Stimulated activated CD8-positive, alpha-beta memory T cell treated with anti-CD3 and anti-CD28 coated beads, Interleukin-7, amount 100 ng/mL, for 1 hour (primary cell): ENCODE results near the gene BORCS8.
A peak's percentile ranks its signal among the peaks of the same experiment; 100 is the strongest.

ENCODE experiments used
- DNase-seq, 2 donors: peaks; one replicate each; pipeline ENCODE4 v3.0.0-alpha.2; 2020; ENCODE audit warnings: low read depth in 2 of 2

BORCS8 gene

DNA sequence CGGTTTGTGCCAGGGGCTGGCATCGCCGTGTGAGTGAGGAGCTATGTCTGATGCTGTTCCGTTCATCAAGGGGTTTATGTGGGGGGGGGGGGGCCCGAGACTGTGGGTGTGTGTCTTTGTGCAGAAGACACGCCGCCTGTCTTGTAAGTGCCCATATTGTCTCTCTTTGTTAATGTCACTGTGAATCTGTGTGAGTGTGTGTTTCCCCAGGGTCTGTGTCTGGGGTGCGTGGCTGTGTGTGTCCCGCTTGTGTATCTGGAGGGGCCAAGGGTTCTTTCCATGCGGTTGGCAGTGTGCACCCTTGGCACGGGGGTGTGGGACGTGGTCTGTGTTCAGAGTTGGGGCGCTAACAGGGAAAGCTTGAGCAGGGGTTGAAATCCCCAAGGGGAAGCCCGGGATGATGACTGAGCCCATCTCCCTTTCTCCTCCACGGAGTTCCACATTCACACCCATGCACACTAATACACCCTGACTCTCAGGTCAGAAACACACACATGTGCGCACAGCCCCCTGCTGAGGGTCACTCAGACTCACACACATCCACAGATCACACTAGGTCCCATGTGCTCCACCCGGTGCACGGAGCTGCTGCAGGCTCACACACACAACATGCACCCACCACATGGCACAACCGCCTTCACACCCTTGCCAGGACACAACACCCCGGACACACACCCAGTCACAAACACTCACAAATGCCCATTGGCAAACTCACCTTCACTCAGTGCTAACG lies 21.6 kb upstream of the BORCS8 start:
- no peak for DNase-seq

DNA sequence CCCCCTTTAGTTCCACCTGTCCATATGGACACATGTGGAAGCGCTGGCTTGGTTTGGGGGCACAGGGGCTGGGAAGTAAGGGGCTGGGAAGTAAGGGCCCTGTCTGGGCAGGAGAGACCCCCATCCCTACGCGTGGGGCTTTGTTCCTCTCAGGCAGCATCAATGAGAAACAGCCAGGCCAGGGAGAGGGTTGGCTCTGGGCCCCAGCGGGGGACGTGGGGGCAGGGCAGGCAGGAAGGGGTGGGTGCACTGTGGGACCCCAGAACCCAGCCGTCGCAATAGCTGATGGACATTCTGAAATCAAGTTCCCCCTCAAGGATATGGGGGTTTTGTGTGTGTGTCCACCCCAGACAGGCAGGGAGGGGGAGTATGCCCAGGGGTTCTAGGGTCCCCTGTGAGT lies 21.0 kb upstream of the BORCS8 start:
- DNase-seq: no peak

DNA sequence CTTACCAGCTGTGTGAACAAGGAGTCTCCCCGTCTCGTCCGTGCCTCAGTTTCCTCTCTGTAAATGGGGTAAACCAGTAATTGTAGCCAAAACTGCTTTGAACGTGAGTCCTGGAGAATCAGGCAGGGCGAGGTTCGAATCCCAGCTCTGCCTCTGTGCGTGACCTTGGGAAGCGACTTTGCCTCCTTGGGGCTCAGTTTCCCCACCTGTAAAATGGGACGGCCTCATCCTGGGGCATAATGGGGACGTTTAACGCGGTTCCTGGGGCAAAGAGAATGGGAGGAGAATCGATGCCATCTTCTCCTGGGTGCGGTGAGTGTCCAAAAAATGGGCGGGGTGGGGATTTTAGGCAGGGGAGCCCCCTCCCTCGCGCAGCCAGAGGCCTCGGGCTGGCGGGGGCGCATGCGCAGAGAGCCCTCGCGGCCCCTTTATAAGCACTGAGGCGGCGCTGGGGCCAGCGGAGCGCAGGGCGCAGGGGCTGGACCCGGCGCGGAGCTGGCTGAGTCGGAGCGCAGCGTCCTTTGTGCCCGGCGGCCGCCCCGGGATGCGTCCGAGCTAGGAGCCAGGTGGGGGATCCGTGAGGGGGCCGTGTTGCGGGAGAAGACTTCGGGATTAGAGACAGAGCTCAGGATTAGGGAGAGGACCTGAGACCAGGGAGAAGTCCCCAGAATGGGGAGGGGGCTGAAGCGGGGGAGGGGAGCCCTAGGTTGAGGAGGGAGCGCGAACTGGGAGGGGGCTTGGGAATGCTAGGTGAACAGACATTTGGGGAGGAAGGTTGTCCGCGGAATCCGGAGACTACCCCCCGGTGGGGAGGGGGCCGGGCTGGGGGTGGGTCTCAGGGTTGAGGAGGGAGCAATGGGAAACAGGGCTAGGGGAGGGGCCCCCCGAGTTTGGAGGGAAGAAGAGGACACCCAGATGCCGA lies 19.8 kb upstream of the BORCS8 start, which contains the start of gene NCAN:
Gene NCAN (plus strand): TSS at position 460 of the 922 bp plus-strand sequence. CDS start 4,996 bp downstream, outside the sequence.
- DNase-seq: no peak

DNA sequence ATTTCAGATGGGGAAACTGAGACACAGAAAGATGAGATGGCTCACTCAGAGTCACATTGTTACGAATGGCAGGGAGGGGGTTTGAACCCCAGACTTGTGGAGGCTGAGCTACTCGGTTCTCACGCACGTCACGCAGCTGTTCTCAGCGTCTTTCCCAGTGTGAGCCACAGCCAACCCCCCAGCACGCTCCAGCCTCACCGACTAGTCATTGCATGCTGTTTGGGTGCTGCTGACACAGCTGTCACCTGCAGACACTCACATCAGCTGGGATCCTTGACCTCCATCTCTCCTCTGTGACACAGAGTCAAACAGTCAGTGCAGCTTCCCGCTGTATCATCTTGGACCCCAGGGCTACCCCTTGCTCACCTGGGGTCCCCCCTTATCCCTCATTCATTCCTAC lies 17.4 kb upstream of the BORCS8 start:
- no peak for DNase-seq

DNA sequence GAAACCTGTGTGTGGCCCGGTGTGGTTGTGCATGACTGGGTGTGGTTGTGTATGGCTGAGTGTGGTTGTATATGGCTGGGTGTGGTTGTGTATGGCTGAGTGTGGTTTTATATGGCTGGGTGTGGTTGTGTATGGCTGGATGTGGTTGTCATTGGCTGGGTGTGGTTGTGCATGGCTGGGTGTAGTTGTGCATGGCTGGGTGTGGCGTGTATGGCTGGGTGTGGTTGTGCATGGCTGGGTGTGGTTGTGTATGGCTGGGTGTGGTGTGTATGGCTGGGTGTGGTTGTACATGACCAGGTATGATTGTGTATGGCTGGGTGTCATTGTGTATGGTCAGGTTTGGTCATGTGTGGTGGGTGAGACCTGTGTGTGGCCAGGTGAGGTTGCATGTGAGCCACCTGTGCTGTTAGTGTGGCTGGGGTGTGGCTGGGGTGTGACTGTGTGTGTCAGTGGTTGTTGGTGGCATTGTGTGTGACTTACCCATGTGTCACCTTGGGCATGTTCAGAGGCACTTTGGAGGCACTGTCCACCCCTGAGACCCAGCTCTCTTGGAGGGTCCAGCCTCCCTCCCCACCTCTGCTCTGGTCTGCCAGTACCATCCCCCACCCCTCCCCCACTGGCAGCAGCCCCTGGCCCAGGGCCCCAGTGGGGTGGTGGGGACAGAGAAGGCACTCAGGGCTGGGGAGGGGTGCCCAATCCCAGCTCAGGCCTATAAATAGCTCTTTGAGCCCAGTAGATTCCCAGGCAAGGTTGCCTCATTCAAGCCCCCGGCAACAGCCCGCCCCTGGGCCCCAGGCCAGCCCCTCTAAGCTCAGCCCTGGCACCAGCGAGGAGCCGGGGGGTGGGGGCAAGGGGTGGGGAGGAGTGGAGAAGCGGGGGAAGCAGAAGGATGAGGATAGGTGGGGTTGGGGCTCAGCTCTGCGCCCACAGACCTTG lies 16.0 kb upstream of the BORCS8 start:
- DNase-seq: no peak

DNA sequence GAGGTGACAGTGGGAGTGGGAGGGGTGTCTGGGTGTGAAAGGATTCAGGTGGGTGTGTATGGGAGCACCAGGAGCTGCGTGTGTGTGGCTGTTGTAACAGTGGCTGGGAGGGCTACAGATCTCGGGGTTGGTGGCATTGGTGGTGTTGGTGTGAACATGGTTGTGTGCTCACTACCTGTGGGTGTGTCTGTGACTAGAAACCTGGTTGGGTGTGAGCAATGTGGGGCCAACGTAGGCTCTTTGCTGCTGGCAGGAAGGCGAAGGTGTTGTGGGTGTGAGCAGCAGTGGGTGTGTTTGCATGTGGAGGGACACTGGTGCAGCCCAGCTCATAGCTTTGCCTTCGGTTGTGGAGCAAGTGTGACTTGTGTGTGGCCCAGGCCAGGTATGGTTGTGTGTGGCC lies 15.0 kb upstream of the BORCS8 start:
- no peak for DNase-seq

DNA sequence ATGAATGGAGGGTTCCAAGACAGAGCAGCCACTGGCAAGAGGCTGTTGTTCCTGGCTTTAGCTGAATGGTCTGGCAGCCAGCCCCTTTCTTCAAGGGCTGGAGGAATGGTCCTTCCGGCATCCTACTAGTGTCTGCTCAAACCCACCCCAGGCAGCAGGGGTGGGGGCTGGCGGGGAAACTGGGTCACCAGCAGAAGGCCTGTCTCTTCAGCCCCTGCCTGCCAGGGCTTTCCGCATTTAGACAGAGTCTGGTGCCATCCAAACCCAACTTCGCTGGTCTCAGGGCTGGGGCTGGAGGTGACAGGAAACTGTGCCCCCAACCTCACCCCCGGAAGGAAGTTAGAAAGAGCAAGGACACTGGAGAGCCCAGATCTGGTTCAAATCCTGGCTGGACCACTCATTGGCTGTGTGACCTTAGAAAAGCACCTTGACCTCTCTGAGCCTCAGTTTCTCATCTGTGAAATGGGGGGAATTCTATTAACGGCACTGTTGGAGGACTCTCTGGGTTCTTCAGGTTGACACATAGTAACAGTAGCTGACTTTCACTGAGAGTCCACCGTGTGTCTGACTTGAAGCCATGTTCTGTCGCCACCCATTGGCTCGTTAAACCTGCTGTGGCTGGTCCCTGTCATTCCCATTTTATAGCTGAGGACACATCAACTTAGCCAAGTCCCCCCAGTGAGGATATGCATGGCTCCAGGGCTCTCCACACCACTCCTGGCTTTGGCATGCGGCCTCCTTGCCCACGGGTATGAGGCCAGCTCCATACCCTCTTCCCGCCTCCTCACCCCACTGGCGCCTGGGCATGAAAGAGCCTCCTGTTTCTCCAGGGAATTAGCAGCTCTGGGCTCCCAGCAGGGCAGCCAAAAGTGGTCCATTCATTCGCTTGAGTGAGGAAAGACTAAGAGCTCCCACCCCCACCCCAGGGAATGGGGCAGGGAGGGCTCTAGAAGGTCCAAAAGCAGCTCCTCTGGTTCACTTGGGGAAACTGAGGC lies 13.8 kb upstream of the BORCS8 start:
- DNase-seq: no peak

DNA sequence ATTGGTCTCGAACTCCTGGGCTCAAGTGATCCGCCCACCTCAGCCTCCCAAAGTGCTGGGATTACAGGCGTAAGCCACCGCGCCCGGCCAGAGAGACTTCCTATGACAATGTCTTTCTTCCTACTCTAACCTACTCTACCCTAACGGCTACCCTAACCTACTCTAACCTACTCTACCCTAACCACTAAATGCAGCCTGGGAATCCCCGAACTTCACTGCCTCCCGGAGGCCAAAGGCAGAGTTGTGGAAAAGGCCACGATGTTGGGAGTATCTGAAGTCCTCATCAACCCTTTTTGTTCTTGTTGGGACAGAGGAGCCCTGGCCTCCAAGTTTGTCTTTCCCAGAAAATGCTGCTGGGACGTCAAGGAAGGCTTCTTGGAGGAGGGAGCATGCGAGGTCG lies 12.2 kb upstream of the BORCS8 start:
- no peak for DNase-seq

DNA sequence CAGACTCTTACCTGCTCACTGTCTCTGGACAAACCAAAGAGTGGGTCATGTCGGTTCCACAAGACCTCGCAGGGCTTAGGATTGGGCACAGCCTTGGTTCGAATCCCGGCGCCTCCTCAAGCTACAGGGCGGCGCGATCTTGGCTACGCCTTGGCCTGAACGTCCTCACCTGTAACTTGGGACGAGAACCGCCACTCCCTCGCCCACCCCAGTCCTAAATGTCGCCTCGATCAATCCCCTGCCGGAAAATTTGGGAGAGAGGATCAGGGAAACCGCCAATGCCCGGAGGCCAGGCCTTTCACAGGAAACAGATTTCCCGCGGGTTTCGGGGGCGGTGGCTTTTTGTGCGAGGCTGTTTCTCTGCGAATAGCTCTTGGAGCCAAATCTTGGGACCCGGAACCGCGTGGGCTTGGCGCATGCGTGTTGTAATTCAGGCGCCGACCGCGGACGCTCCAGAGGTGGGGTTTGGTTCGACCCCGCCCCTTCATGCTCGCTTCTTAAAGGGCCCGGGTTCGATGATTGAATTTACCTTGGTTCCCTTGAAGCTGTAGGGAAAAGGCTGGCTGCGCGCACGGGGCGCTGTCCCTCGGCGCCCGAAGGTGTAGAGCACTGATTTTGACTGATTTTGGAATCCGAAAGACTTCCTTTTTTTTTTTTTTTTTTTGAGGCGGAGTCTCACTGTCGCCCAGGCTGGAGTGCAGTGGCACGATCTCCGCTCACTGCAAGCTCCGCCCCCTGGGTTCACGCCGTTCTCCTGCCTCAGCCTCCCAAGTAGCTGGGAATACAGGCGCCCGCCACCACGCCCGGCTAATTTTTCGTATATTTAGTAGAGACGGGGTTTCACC lies 11.3 kb upstream of the BORCS8 start, which contains the start of gene NR2C2AP:
Gene NR2C2AP (minus strand): TSS at position 403 of the 845 bp plus-strand sequence. CDS start 354 bp downstream, at position 49.
- DNase-seq: peak; percentile 83 to 90

DNA sequence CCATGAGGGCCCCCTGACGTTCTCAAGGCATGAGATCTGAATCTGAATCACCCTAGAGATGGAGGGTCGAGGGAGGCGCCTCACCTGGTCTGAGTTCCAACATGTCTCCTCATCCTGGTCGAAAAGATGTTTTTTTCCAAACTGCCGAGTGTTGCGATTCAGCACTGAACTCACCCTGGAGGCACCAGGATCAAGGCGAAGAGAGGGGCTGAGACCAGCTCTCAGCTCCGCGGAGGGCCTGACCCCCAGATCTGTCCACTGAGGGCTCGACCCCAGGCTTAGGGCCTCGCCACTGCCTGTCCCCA lies 10.7 kb upstream of the BORCS8 start:
- DNase-seq: no peak

DNA sequence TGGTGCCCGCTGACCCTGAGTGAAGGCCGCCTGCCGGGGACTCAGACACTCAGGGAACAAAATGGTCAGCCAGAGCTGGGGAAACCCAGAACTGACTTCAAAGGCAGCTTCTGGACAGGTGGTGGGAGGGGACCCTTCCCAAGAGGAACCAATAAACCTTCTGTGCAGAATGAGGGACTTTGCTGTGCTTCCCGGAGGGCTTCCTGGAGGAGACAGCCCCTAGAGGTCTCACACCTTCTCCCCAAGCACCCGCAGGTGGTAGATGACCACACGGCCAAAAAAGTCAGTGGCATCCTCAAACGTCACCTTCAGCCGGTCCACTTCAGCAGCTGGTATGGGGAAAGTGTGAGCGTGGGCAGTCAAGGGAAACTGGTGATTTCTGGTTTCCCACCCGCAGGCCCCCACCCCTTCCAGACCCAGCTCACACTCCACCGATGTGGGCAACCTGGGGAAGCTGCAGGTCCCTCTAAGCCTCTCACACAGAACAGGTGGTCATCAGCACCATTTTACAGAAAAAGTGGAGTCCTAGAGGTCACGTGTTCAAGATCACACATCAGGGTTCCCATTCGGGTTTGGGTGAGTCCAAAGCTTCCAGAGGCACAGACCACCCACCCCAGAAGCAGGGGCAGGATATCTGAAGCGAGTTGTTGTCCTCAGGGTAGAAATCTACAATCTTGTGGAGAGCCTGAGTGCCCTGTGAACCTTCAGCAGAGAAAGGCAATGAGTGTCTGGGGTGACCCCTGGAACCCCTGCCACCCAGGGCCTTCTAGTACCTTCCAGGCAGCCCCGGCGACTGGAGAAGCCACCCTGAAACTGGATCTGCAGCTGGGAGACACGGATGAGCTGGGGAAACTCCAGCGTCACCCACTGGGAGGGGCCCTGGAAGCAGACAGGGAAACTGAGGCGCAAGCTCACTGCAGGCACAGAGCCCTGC lies 10.0 kb upstream of the BORCS8 start:
- no peak for DNase-seq

DNA sequence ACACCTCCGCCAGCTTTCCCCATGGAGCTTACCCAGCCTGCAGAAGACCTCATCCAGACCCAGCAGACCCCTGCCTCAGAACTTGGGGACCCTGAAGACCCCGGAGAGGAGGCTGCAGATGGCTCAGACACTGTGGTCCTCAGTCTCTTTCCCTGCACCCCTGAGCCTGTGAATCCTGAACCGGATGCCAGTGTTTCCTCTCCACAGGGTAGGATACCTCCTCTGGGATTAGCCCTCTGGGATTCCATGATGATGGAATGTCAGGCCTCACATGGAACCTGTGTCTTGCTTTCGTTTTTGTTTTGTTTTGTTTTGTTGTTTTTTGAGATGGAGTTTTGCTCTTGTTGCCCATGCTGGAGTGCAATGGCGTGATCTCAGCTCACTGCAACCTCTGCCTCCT lies 2.0 kb upstream of the BORCS8 start:
- no peak for DNase-seq

DNA sequence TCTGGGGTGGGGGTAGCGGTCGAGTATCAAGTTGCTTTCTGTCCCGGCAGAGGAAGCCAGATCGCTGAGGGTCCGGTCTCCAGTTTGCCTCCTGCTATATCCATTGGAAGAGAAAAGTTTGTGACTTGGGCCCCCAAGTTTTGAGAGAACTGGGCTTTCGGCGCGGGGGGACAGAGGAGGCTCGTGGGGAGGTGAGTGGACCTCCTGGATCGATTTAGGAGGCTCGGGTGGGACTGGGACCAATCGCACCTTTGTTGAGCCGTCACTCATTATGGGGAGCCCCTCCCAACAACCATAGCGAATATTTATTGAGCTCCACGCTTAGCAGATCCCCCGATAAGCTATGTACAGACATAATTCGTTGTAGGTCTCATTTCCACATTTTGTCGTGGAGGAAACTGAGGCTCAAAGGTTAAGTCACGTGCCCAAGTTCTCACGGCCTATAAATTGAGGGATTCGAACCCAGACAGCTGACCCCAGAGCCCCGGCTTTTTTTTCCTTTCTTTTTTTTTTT lies 1.0 kb upstream of the BORCS8 start:
- DNase-seq: no peak

DNA sequence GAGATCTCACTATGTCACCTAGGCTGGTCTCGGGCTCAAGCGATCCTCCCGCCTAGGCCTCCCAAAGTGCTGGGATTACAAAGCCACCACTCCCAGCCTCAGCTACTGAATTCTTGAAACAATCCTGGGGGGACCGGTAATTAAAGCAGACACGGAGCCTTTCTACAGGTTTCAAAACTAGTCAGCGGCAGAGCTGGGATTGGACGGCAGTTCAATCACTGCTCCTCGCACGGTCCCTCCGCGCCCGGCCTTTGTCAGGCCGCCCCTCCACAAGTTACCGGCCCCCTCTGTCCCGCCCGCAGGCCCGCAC lies 229 bp downstream of the BORCS8 start:
- DNase-seq: no peak

DNA sequence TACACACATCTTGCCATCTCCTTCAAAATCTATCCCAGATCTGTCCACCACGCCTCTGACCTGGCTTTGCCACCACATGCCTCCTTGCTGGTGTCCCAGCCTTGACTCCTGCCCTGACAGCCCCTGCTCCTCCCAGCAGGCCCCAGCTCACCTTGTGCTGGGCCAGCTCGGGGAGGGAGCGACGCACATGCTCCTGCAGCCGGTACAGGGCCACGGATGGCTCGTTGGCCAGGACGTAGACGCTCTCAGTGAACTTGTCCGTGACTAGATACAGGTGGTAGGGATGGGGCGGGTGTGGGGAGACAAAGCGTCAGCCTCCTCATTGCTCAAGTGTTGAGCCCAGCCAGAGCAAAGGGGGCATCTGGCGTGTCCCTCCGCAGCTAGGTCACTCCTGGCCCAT lies 5.2 kb downstream of the BORCS8 start:
- no peak for DNase-seq

DNA sequence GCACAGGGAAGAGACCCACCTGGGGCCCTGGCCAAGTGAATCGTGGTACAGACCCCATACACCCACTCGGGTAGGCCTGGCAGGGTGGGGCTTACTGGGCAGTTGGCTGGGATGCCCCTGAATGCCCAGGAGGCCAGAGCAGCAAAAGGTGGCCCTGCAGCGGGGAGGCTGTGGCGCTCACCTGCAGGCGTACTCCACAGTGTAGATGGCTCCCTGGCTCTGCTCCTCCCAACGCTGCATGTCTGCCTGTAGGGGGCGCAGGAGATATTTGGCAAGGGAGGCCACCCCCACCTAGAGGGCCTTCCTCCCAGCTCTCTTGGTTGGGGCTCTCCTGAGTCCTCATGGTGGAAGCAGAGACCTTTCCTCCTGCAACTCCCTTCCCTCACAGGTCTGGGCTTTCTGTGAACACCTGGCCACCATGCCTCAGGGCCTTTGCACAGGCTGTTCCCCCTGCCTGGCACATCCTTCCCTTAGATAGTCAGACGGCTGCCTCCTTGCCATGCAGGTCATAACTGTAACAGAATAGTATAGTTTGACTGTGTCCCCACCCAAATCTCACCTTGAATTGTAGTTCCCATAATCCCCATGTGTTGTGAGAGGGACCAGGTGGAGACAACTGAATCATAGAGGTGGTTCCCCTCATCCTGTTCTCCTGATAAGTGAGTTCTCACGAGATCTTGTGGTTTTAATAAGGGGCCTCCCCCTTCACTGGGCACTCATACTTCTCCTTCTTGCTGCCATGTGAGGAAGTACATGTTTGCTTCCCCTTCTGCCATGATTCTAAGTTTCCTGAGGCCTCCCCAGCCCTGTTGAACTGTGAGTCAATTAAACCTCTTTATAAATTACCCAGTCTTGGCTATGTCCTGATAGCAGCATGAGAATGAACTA lies 5.9 kb downstream of the BORCS8 start:
- DNase-seq: peak in 1 of 2 donors; percentile 34

DNA sequence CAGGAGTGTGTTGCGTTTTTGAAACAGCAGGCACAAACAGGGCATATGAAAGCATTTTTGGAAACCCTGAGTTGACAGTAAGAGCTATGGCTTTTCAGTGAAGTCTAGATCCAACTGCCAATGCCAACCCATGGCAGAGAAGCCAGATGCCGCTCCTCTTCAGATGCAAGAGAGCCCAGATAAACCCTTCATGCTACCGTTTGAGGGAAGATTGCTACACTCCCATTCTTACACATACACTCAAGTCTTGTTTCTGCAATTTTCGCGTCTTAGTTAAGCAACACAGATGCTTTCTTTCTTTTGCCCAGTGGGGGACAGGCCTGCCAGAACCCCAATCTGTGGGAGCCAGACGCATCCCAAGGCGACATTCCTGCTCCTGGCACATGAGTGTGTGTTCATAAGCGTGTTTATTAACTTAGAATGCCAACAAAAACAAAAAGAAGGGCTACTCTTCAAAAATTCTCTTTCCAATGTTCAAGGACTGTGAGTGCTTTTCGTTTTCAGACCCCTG lies 10.4 kb downstream of the BORCS8 start:
- DNase-seq: no peak
